Activated CD4-positive, alpha-beta memory T cell treated with anti-CD3 and anti-CD28 coated beads for 36 hours (primary cell): ENCODE measurements around the gene LIX1L. TPM values are rescaled to one million over a fixed set of nuclear protein-coding genes. Genes with fewer than 3 reads are reported as not detected.

Source experiments
- CTCF ChIA-PET: fragments of 350-600 bp; sonication (Branson Sonifier 250); formaldehyde crosslinking; loops from one replicate; lab custom pipeline; 2021; ENCODE audit warnings: antibody characterized with exemption, inconsistent platforms; lab: Charles Lee
- POLR2A ChIA-PET: fragments of 350-600 bp; sonication (Branson Sonifier 250); formaldehyde crosslinking; loops from one replicate; lab custom pipeline; 2021; ENCODE audit warnings: antibody characterized with exemption; lab: Charles Lee
- DNase-seq: peaks from one replicate; pipeline ENCODE4 v3.0.0-alpha.2; 2020
- H3K27ac Mint-ChIP-seq: one replicate; pipeline ENCODE4 v1.8.0; 2021; ENCODE audit warnings: mixed read lengths
- H3K27me3 Mint-ChIP-seq: one replicate; pipeline ENCODE4 v1.8.0; 2021; ENCODE audit warnings: mixed read lengths
- H3K36me3 Mint-ChIP-seq: one replicate; pipeline ENCODE4 v1.8.0; 2021; ENCODE audit warnings: mixed read lengths
- H3K4me1 Mint-ChIP-seq: one replicate; pipeline ENCODE4 v1.8.0; 2021; ENCODE audit warnings: low read depth, mixed read lengths
- H3K4me3 Mint-ChIP-seq: one replicate; pipeline ENCODE4 v1.8.0; 2021; ENCODE audit warnings: mild to moderate bottlenecking, mixed read lengths
- H3K9me3 Mint-ChIP-seq: one replicate; pipeline ENCODE4 v1.8.0; 2021; ENCODE audit warnings: mixed read lengths
- intact Hi-C: fragments of 100-400 bp; cut with micrococcal nuclease; formaldehyde crosslinking; loops from one replicate; pipeline ENCODE4 v1.15.1; 2023
- total RNA-seq, 2 experiments: library from RNA; stranded (reverse); gene quantifications; one replicate each; pipeline ENCODE4 v1.2.3, GENCODE V29; 2021

LIX1L gene
- total RNA-seq, 2 experiments from 2014 or later, result 46.6 to 47.8 TPM

DNA sequence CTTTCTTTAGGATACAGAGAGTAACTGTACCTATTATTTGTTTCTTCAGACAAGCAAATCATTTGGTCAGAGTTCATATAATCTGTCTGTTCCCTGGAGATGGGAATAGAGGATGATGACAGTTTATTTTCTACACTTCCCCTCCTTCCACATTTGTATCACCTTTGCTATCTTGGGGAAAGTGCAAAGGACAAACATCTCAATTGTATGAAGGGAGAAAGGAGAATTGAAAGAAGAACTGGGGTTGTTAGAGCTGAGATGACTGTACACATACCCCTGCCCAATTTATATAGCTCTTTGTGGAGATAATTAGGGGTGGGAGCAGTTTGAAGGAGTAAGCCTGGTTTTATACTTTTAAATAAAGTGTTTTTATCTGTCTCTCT, 20.6 kb upstream of the LIX1L start:
- no peak for DNase-seq
- POLR2A ChIA-PET, result interaction anchor here (1.5 to 10.2 kb wide), 9 partner anchors 15 to 74 kb away, joined by 4 to 183 read pairs (median 22); partner anchors contain the start of genes ANKRD34A, LIX1L, POLR3GL and RBM8A
- peak overlapping the region; percentile 11 for H3K4me3 Mint-ChIP-seq
- no peaks in the 10 kb centered on the region for H3K36me3 Mint-ChIP-seq
- H3K9me3 Mint-ChIP-seq, result no peaks in the 10 kb centered on the region
- H3K27me3 Mint-ChIP-seq, result no peaks in the 10 kb centered on the region
- intact Hi-C loops, result loop anchor here (5.0 kb wide), 1 partner anchor 121 kb away; the partner anchor contains the start of gene PIAS3
- no peak overlapping the region for H3K27ac Mint-ChIP-seq
- CTCF ChIA-PET, result interaction anchor here (0.8 to 8.5 kb wide), 15 partner anchors 10 to 129 kb away, joined by 3 to 222 read pairs (median 12); partner anchors contain the start of genes ANKRD34A, LIX1L, POLR3GL and TXNIP
- peaks cover 4% of the 10 kb centered on the region for H3K4me1 Mint-ChIP-seq

DNA sequence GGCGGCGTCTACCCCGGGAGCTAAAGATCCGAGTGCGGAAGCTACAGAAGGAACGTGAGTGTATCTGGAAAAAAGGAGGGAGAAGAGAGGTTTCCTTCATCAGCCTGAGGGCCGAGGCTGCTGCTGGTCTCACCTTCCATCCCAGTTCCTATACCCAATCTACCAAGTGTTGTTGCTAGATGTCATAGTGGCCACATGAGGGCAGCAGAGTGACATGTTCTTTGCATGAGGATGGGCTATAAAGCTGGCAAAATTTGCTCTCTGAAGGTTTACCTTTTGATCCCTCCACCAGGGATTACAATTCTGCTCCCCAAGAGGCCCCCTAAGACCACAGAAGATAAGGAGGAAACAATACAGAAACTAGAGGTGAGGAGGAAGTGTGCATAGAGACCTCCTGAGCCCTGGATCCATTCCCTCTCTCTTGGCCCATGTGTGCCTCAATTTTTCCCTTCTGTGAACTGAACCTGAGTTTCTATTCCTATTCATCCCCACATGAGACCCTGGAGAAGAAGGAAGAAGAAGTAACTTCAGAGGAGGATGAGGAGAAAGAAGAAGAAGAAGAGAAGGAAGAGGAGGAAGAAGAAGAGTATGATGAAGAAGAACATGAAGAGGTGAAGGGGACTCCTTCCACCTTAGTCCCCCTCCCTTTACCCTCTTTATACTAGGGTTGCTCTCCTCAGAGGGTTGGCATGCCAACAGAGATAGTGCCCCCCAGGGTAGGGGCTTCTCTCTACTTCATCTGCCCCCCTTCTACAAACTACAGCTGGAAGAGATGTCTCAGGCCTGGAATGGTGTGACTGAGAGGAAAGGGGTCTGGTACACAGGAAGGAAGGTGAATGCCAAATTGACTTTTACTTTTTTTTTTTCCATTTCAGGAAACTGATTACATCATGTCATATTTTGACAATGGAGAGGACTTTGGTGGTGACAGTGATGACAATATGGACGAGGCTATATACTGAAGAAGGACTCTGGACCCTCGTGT, 20.0 kb upstream of the LIX1L start:
- Mint-ChIP-seq H3K4me1 (peaks cover 9% of the 10 kb centered on the region), H3K9me3 (no peaks in the 10 kb centered on the region), H3K36me3 (no peaks in the 10 kb centered on the region), H3K4me3 (peak overlapping the region; percentile 44), H3K27ac (no peak overlapping the region), H3K27me3 (no peaks in the 10 kb centered on the region)
- ChIA-PET POLR2A (interaction anchor here (1.2 to 10.2 kb wide), 11 partner anchors 13 to 74 kb away, joined by 3 to 183 read pairs (median 18); partner anchors contain the start of genes ANKRD34A, LIX1L, POLR3GL and RBM8A), CTCF (interaction anchor here (0.6 to 8.5 kb wide), 28 partner anchors 8 to 132 kb away, joined by 3 to 222 read pairs (median 8); partner anchors contain the start of genes ANKRD34A, ITGA10, LIX1L and NUDT17)
- peak; percentile 83 for DNase-seq
- intact Hi-C loops, result loop anchor here (1.0 to 5.0 kb wide), 4 partner anchors 13 to 120 kb away; partner anchors contain the start of genes ANKRD34A, PIAS3 and POLR3GL

DNA sequence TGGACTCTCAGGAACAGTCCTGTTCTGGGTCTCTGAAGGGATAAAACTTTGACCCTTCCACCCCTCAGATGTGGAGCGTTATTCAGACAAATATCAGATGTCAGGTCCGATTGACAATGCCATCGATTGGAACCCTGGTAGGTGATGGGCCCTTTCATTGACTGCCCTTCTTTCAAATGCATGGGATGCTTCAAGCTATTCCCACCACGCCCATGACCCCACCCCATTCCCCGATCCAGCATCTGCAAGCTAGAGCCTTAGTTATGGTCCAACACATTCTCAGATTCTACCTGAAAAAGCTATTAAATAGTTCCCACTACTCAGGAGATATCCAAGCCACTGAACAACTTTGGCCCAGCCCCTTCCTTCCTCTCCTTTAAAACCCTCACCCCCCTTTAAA, 19.2 kb upstream of the LIX1L start:
- DNase-seq, result no peak
- intact Hi-C loops, result loop anchor here (1.0 to 5.0 kb wide), 4 partner anchors 13 to 120 kb away; partner anchors contain the start of genes ANKRD34A, PIAS3 and POLR3GL
- ChIA-PET CTCF (interaction anchor here (0.6 to 8.5 kb wide), 21 partner anchors 8 to 132 kb away, joined by 3 to 222 read pairs (median 9); partner anchors contain the start of genes ANKRD34A, ITGA10, LIX1L and NUDT17), POLR2A (interaction anchor here (1.2 to 10.2 kb wide), 6 partner anchors 12 to 75 kb away, joined by 3 to 183 read pairs (median 17); partner anchors contain the start of genes ANKRD34A, LIX1L, POLR3GL and TXNIP)
- Mint-ChIP-seq H3K4me1 (peaks cover 10% of the 10 kb centered on the region), H3K36me3 (no peaks in the 10 kb centered on the region), H3K27me3 (no peaks in the 10 kb centered on the region), H3K27ac (no peak overlapping the region), H3K9me3 (no peaks in the 10 kb centered on the region), H3K4me3 (no peak overlapping the region)

DNA sequence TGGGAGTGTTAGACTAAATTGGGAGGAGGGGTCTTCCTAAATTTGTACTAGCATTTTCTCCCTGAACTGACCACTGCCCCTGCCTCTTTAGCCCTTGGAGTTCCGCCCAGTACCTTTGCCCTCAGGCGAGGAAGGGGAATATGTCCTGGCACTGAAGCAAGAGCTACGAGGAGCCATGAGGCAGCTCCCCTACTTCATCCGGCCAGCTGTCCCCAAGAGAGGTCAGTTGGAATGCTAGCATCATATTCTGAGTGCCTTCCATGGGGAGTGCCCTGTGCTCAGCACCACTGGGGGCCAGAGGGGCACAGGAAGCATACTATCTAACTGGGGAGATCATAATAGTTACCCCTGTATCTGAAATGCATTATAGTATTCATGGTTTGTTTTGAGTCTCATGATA, 17.4 kb upstream of the LIX1L start:
- no peak overlapping the region for H3K27ac Mint-ChIP-seq
- POLR2A ChIA-PET, result interaction anchor here (10.2 kb wide), 1 partner anchor 18 kb away, joined by 183 read pairs; the partner anchor contains the start of gene TXNIP

DNA sequence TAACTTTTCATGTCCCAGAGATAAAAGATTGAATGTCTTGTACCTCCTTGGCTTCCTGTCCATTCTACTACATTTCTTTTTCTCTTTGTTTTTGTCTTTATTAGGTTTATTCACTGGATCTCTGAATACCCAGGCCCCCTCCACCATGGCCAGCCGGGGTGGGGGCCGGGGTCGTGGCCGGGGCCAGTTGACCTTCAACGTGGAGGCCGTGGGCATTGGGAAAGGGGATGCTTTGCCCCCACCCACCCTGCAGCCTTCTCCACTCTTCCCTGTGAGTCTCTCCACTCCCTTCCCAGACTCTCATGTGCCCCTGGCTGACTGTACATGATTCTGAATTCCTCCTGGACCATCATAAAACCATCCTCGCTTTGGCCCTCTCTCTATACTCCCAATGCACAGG, 16.9 kb upstream of the LIX1L start:
- Mint-ChIP-seq H3K9me3 (no peaks in the 10 kb centered on the region), H3K27ac (no peak overlapping the region), H3K4me3 (no peak overlapping the region), H3K27me3 (no peaks in the 10 kb centered on the region), H3K4me1 (peaks cover 10% of the 10 kb centered on the region), H3K36me3 (no peaks in the 10 kb centered on the region)
- intact Hi-C loops, result loop anchor here (5.0 kb wide), 1 partner anchor 117 kb away; the partner anchor contains the start of gene PIAS3
- no peak for DNase-seq
- POLR2A ChIA-PET, result no interaction called here
- CTCF ChIA-PET, result interaction anchor here (8.5 kb wide), 1 partner anchor 35 kb away, joined by 222 read pairs; no protein-coding TSS in a partner anchor

More for the DNA sequence above, 17.4 kb upstream of the LIX1L start:
- DNase-seq, result no peak
- peaks cover 10% of the 10 kb centered on the region for H3K4me1 Mint-ChIP-seq
- H3K27me3 Mint-ChIP-seq, result no peaks in the 10 kb centered on the region
- CTCF ChIA-PET, result interaction anchor here (6.1 to 8.5 kb wide), 2 partner anchors 11 to 34 kb away, joined by 62 to 222 read pairs; partner anchors contain the start of genes ANKRD34A and POLR3GL
- H3K4me3 Mint-ChIP-seq, result no peak overlapping the region
- H3K9me3 Mint-ChIP-seq, result no peaks in the 10 kb centered on the region
- H3K36me3 Mint-ChIP-seq, result no peaks in the 10 kb centered on the region
- intact Hi-C loops, result loop anchor here (5.0 kb wide), 1 partner anchor 118 kb away; the partner anchor contains the start of gene PIAS3

DNA sequence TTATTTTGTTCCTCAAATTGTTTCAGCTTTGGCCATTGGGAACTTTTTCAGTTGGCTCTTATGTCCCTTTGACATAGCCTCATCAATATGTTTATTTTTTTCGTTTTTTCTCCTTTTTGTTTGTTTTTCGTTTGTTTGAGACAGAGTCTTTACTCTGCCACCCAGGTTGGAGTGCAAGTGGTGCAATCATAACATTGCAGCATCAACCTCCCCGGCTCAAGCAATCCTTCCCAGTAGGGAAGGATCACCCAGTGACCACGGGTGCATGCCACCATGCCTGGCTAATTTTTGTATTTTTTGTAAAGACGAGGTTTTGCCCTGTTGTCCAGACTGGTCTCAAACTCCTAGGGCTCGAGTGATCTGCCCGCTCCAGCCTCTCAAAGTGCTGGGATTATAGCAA, 14.8 kb upstream of the LIX1L start:
- Mint-ChIP-seq H3K27me3 (no peaks in the 10 kb centered on the region), H3K4me3 (no peak overlapping the region), H3K4me1 (peaks cover 10% of the 10 kb centered on the region), H3K27ac (no peak overlapping the region), H3K9me3 (peaks cover under 1% of the 10 kb centered on the region), H3K36me3 (peaks cover under 1% of the 10 kb centered on the region)
- ChIA-PET POLR2A (interaction anchor here (0.8 kb wide), 2 partner anchors 8 to 54 kb away, joined by 3 read pairs; partner anchors contain the start of genes ANKRD34A, PEX11B and POLR3GL), CTCF (interaction anchor here (0.8 to 1.3 kb wide), 4 partner anchors 35 to 47 kb away, joined by 3 to 4 read pairs (median 3); no protein-coding TSS in a partner anchor)
- intact Hi-C loops, result no loop called here
- no peak for DNase-seq

DNA sequence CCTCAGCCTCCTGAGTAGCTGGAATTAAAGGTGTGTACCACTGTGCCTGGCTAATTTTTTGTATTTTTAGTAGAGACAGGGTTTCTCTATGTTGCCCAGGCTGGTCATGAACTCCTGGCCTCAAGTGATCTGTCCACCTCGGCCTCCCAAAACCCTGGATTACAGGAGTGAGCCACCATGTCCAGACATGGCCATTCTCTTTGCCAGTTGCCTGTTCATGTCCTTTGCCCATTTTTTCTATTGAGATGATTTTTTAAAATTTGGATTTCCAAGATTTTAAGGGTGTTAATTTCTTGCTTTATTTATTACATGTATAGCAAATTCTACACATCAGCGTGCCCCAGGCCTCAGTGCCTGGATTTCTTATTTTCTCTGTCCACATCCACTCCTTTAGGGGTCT, 9.5 kb upstream of the LIX1L start:
- H3K27me3 Mint-ChIP-seq, result no peaks in the 10 kb centered on the region
- peaks cover 9% of the 10 kb centered on the region for H3K9me3 Mint-ChIP-seq
- POLR2A ChIA-PET, result no interaction called here
- CTCF ChIA-PET, result interaction anchor here (1.0 to 6.1 kb wide), 5 partner anchors 10 to 40 kb away, joined by 3 to 62 read pairs (median 5); no protein-coding TSS in a partner anchor
- no peak for DNase-seq
- intact Hi-C loops, result no loop called here
- H3K36me3 Mint-ChIP-seq, result peaks cover 4% of the 10 kb centered on the region
- H3K27ac Mint-ChIP-seq, result no peak overlapping the region
- peaks cover 19% of the 10 kb centered on the region for H3K4me1 Mint-ChIP-seq
- no peak overlapping the region for H3K4me3 Mint-ChIP-seq

DNA sequence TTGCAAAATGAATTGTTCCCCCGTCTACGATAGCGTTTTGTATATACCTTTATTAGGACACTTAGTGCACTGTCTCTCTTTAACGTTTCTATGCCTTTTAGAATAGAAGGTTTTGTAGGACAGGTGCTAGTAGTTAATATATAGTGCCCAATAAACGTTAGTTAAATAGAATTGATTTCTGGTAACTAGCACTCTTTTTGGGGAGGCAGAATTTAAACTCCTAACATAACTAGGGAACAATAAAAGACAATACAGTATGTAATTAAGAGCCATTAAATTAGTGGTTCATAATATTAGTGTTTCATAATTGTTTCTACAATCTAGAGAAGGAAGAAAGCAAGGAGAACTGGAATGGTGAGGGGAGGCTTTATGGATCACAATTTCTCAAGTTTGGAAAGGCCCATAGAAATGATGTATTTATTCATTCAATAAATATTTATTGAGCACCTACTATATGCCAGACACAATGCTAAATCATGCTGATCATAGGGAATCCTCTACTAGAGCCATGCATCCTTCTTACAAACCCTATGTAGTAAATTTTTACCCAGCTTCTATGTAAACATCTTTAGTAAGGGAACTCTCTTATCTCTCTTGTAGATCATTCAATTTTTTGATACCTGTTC, 7.4 kb upstream of the LIX1L start:
- Mint-ChIP-seq H3K36me3 (peaks cover 4% of the 10 kb centered on the region), H3K27me3 (no peaks in the 10 kb centered on the region), H3K9me3 (peaks cover 9% of the 10 kb centered on the region), H3K27ac (peak overlapping the region; percentile 95), H3K4me1 (peaks cover 25% of the 10 kb centered on the region), H3K4me3 (peak overlapping the region; percentile 98)
- no peak for DNase-seq
- intact Hi-C loops, result no loop called here
- CTCF ChIA-PET, result interaction anchor here (0.6 to 6.1 kb wide), 12 partner anchors 13 to 120 kb away, joined by 3 to 62 read pairs (median 5); partner anchors contain the start of genes ITGA10, NUDT17 and RBM8A
- POLR2A ChIA-PET, result interaction anchor here (1.0 to 6.2 kb wide), 16 partner anchors 12 to 141 kb away, joined by 3 to 62 read pairs (median 7); partner anchors contain the start of genes PEX11B, PIAS3, POLR3C and RBM8A

DNA sequence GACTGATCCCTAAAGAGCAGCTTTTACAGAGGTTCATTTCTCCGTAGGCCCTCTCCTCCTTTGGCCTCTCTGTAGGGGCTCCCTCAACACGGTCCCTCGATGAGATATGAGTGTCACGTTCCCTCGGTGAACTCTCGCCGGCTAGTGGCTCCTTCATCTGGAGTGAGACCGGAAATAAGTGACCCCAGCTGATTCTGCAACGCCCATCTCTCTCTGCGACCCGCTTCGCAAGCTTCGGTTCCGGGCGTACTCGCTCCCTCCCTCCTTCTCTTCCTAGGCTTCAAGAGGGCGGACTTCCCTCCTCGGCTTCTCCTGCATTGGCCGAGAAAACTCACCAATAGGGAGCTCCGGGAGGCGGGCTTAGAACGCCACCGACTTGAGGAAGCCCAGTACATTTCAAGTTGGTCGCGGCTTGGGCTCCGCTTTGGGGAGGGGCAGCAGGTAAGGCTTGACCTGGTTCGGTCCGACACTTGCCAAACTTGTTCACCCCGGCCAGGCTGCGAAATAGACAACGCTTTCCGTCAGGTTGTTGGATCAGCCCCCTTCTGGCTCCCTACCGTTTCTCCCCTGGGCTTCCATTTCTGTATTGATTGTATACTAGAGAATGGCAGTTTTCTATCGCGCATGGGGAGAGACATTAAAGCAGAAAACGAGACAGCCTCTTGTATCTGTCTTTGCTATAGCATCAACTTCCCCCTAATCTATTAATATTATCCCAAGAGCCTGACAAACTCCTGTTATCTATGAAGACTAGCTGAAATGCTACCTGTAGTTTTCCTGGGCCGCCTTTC, 6.7 kb upstream of the LIX1L start, which contains the start of the genes ANKRD34A and POLR3GL:
Gene ANKRD34A, minus strand, starts transcription at position 248 of the 791 bp plus-strand sequence. CDS start 2,816 bp downstream, outside the sequence.
Gene POLR3GL, plus strand, starts transcription at position 363 of the 791 bp plus-strand sequence. CDS start 10,176 bp downstream, outside the sequence.
- intact Hi-C loops, result loop anchor here (1.0 kb wide), 4 partner anchors 13 to 71 kb away; partner anchors contain the start of genes PEX11B and TXNIP
- Mint-ChIP-seq H3K4me1 (peaks cover 29% of the 10 kb centered on the region), H3K27ac (peak within 1 kb of the TSS; percentile 95), H3K9me3 (peaks cover 9% of the 10 kb centered on the region), H3K4me3 (peak within 1 kb of the TSS; percentile 98), H3K27me3 (no peaks in the 10 kb centered on the region), H3K36me3 (peaks cover 4% of the 10 kb centered on the region)
- DNase-seq, result peak; percentile 96
- CTCF ChIA-PET, result interaction anchor here (0.6 to 6.1 kb wide), 16 partner anchors 14 to 120 kb away, joined by 3 to 62 read pairs (median 4); partner anchors contain the start of genes ITGA10, NUDT17, PEX11B and RBM8A
- POLR2A ChIA-PET, result interaction anchor here (0.6 to 6.2 kb wide), 20 partner anchors 8 to 499 kb away, joined by 3 to 62 read pairs (median 6); partner anchors contain the start of genes PEX11B, PIAS3, POLR3C and RBM8A
